ENCODE data around the gene EIF3D. TPM values are rescaled to one million over a fixed set of nuclear protein-coding genes. Genes with fewer than 3 reads are reported as not detected.
A peak's percentile ranks its signal among the peaks of the same experiment; 100 is the strongest.

The EIF3D gene
- total RNA-seq, 1 donor from 2014 or later, result 285 TPM

- intact Hi-C loops (cut with micrococcal nuclease), result no loop called here
- ChIA-PET POLR2A (interaction anchor here (0.9 to 3.1 kb wide), 4 partner anchors 22 to 302 kb away, joined by 3 to 21 read pairs (median 6); partner anchors contain the start of genes EIF3D and IFT27), CTCF (interaction anchor here (1.1 to 1.9 kb wide), 2 partner anchors 306 to 426 kb away, joined by 3 to 7 read pairs; no protein-coding TSS in a partner anchor)
- H3K27ac Mint-ChIP-seq, result peak overlapping the region; percentile 19
- no peak for DNase-seq
- H3K27me3 Mint-ChIP-seq, result no peaks in the 10 kb centered on the region
- no peak overlapping the region for H3K4me3 Mint-ChIP-seq
- no peaks in the 10 kb centered on the region for H3K36me3 Mint-ChIP-seq (ENCODE audit: low read depth)
- ATAC-seq (ENCODE audit: low read depth), result no peak
- peaks cover 55% of the 10 kb centered on the region for H3K4me1 Mint-ChIP-seq
- no peak for TF ChIP-seq CTCF (IDR thresholded peaks at IDR 0.05)
- H3K9me3 Mint-ChIP-seq, result no peaks in the 10 kb centered on the region
These were observed 21.9 kb upstream of the EIF3D start for GRCh38 chr22:36550701-36551495.

GRCh38 chr22:36549033-36549432, 20.1 kb upstream of the EIF3D start:
- no peak for DNase-seq
- Mint-ChIP-seq H3K4me1 (peaks cover 52% of the 10 kb centered on the region), H3K4me3 (no peak overlapping the region), H3K9me3 (no peaks in the 10 kb centered on the region), H3K27me3 (no peaks in the 10 kb centered on the region), H3K27ac (peak overlapping the region; percentile 27), H3K36me3 (ENCODE audit: low read depth) (no peaks in the 10 kb centered on the region)
- POLR2A ChIA-PET, result interaction anchor here (0.6 to 1.4 kb wide), 2 partner anchors 20 to 1356 kb away, joined by 3 read pairs; partner anchors contain the start of gene EIF3D
- ATAC-seq (ENCODE audit: low read depth), result no peak
- TF ChIP-seq CTCF (IDR thresholded peaks at IDR 0.05), result no peak
- CTCF ChIA-PET, result interaction anchor here (1.5 kb wide), 1 partner anchor 233 kb away, joined by 3 read pairs; no protein-coding TSS in a partner anchor
- intact Hi-C loops (cut with micrococcal nuclease), result loop anchor here (10.0 kb wide), 1 partner anchor 646 kb away; no protein-coding TSS in a partner anchor

GRCh38 chr22:36548606-36549005, 19.6 kb upstream of the EIF3D start:
- Mint-ChIP-seq H3K36me3 (ENCODE audit: low read depth) (no peaks in the 10 kb centered on the region), H3K9me3 (no peaks in the 10 kb centered on the region), H3K4me3 (no peak overlapping the region), H3K27ac (no peak overlapping the region), H3K4me1 (peaks cover 47% of the 10 kb centered on the region), H3K27me3 (no peaks in the 10 kb centered on the region)
- intact Hi-C loops (cut with micrococcal nuclease), result loop anchor here (10.0 kb wide), 1 partner anchor 646 kb away; no protein-coding TSS in a partner anchor
- TF ChIP-seq CTCF (IDR thresholded peaks at IDR 0.05), result no peak
- CTCF ChIA-PET, result interaction anchor here (1.5 kb wide), 1 partner anchor 233 kb away, joined by 3 read pairs; no protein-coding TSS in a partner anchor
- no peak for ATAC-seq (ENCODE audit: low read depth)
- DNase-seq, result no peak
- POLR2A ChIA-PET, result interaction anchor here (0.6 to 1.4 kb wide), 2 partner anchors 20 to 1357 kb away, joined by 3 read pairs; partner anchors contain the start of gene EIF3D

- no peaks in the 10 kb centered on the region for H3K9me3 Mint-ChIP-seq
- DNase-seq, result no peak
- CTCF ChIA-PET, result interaction anchor here (0.6 to 2.1 kb wide), 4 partner anchors 227 to 713 kb away, joined by 3 to 9 read pairs (median 5); no protein-coding TSS in a partner anchor
- POLR2A ChIA-PET, result interaction anchor here (1.1 kb wide), 1 partner anchor 17 kb away, joined by 4 read pairs; the partner anchor contains the start of gene EIF3D
- no peak for TF ChIP-seq CTCF (IDR thresholded peaks at IDR 0.05)
- no peaks in the 10 kb centered on the region for H3K36me3 Mint-ChIP-seq (ENCODE audit: low read depth)
- intact Hi-C loops (cut with micrococcal nuclease), result loop anchor here (1.0 to 10.0 kb wide), 7 partner anchors 230 to 714 kb away; partner anchors contain the start of gene IFT27
- H3K27me3 Mint-ChIP-seq, result no peaks in the 10 kb centered on the region
- no peak overlapping the region for H3K27ac Mint-ChIP-seq
- H3K4me1 Mint-ChIP-seq, result peaks cover 34% of the 10 kb centered on the region
- no peak overlapping the region for H3K4me3 Mint-ChIP-seq
- ATAC-seq (ENCODE audit: low read depth), result no peak
These were observed 18.0 kb upstream of the EIF3D start for GRCh38 chr22:36546932-36547331.
